IPS-NIHi7 (cell line): ENCODE measurements around the gene GNL2.
"Not testable (repeated sequence)": the region's sequence is repeated elsewhere in the genome, so short reads cannot be mapped to it uniquely, and the experiment has no call there.

Experiments used
- DNase-seq: peaks from one replicate; pipeline ENCODE4 v3.0.0; 2012; ENCODE audit warnings: mixed read lengths; ENCODE audit errors: extremely low spot score

Gene GNL2

GRCh38 chr1:37559957-37560379 lies 35.8 kb downstream of the GNL2 start:
- not testable (repeated sequence) for DNase-seq

- no peak for DNase-seq
Measured at GRCh38 chr1:37559080-37559479, 36.7 kb downstream of the GNL2 start.

GRCh38 chr1:37558411-37558810 lies 37.3 kb downstream of the GNL2 start:
- DNase-seq: no peak

GRCh38 chr1:37557402-37557801 lies 38.3 kb downstream of the GNL2 start:
- no peak for DNase-seq

GRCh38 chr1:37556712-37557196 lies 39.0 kb downstream of the GNL2 start, which contains the start of gene DNALI1:
TSS of gene DNALI1 (plus strand) at chr1:37556940. CDS start at chr1:37556995, 55 bp downstream.
- peak; percentile 99 for DNase-seq

DNA sequence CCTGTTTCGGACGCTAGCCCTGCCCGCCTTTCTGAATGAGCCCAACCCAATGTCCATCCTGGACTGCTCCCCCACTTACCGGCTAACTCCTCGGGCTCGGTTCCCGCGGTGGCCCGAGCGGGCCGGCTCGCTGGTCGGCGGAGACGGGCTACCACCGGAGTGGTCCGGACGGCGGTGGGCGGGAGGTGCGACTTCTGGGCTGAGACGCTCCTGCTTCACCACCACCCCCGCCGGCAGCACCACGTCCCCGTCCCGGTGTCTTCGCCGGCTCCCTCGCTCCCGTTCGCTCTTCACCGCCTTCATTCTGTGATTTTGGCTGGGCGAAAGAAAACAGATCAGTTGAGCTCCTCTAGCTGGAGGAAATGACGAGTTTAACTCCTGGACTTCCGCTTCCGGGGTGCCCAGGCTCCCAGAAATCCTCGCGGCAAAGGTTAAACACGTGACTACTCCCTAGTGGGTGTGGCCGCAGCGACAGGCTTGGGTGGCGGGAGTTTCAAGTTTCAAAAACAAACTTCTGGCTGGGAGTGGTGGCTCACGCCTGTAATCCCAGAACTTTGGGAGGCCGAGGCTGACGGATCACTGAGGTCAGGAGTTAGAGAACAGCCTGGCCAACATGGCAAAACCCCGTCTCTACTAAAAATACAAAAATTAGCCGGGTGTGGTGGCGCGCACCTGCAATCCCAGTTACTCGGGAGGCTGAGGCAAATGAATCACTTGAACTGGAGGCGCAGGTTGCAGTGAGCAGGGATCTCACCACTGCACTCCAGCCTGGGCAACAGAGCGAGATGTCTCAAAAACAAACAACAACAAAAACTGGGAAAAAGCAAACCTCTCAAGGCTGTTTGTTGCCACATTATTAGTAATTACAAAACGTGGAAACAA lies 41.6 kb downstream of the GNL2 start, which contains the start of gene SNIP1:
SNIP1 (minus strand) TSS at position 367 of the 882 bp plus-strand sequence; CDS start at position 303, 64 bp downstream.
- peak; percentile 95 for DNase-seq

DNA sequence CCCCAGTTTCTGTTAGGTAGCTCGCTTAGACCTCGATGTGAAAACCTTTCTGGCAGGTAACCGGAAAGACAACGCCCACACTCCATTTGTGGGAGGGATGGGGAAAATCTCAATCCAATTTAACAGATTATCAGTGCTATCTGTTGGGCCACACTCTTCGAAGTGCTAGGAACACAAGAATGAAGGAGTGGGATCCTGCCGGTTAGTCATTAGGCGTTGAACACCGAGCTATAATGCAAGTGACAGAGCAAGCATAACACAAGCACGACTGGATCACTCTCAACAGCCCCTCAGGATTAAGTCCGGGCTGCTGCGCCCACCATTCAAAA lies 42.2 kb downstream of the GNL2 start:
- no peak for DNase-seq

DNA sequence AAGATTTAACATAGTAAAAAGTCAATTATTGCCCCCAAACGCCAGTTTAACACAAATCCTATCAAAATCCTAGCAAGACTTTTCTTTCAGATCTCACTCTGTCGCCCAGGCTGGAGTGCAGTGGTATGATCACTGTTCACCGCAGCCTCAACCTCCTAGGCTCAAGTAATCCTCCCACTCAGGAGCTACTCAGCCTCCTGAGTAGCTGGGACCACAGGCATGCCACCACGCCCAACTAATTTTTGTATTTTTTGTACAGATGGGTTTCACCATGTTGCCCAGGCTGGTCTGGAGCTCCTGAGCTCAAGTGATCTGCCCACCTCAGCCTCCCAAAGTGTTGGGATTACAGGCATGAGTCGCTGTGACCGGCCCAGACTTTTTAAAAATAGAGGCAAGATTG lies 46.4 kb downstream of the GNL2 start:
- DNase-seq: no peak

DNA sequence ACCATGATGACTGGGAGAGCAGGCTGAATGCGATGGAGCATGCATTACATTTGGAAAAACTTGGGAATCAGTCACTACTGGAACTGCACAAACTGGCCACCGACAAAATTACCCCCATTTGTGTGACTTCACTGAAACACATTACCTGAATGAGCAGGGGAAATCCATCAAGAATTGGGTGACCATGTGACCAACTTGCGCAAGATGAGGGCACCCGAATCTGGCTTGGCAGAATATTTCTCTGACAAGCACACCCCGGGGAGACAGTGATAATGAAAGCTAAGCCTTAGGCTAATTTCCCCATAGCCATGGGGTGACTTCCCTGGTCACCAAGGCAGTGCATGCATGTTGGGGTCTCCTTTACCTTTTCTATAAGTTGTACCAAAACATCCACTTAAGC lies 50.7 kb downstream of the GNL2 start:
- no peak for DNase-seq

GRCh38 chr1:37544530-37544929 lies 51.2 kb downstream of the GNL2 start:
- no peak for DNase-seq

DNA sequence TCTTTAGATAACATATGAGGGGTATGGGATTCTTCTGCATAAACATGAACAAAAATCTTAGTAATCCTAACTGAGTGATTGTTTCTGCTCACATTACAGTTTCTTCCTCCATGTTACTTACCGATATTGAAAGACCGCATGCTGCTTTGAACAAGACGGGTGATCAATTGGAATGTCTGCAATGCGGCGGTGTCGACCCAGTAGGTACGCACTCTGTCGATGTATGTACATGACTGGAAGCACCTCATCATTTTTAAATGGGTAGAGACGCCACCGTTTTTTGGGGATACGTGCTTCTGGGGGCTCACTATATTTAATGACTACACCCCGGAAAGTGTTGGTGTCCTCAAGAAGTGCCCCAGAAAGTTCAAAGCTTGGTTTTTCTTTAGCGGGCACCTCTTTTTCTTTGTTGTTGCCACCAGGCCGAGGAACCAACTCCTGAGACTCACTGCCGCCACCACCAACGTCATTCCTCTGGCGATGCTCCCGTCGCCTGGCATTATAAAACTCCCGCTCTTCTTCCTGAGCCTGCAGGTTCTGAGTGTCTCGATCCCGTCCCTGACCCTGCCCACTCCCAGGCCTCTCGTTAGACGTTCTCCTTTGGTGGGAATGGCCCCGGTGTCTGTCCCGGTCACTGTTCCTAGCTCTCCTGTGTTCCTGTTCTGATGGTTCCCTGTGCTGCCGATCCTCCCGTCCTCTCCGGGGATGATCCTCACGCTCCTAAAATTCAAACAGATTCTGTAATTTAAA lies 55.5 kb downstream of the GNL2 start:
- DNase-seq: no peak

GRCh38 chr1:37539154-37539553 lies 56.6 kb downstream of the GNL2 start:
- not testable (repeated sequence) for DNase-seq

GRCh38 chr1:37537378-37537777 lies 58.4 kb downstream of the GNL2 start:
- no peak for DNase-seq

- no peak for DNase-seq
Measured at GRCh38 chr1:37533317-37534093, 62.2 kb downstream of the GNL2 start.

DNA sequence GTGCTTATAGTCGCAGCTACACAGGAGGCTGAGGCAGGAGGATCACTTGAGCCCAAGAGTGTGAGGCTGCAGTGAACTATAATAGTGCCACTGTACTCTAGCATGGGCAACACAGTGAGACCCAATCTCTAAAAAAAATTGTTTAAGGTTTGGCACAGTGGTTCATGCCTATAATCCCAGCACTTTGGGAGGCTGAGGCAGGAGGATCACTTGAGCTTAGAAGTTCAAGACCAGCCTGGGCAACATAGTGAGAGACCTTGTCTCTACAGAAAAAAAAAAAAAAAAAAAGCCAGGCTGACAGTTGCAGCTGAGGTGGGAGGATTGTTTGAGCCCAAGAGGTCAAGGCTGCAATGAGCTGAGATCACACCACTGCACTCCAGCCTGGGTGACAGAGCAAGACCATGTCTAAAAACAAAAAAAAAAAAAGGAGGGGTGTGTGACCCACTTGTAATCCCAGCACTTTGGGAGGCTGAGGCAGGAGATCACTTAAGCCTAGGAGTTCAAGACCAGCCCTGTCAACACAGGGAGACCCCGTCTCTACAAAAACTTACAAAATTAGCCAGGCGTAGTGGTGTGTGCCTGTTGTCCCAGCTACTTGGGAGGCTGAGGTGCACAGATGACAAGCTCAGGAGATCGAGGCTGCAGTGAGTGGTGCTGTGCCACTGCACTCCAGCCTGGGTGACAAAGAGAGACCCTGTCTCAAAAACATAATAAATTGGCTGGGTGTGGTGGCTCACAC lies 63.1 kb downstream of the GNL2 start:
- DNase-seq: not testable (repeated sequence)

GRCh38 chr1:37529888-37530287 lies 65.8 kb downstream of the GNL2 start:
- DNase-seq: not testable (repeated sequence)

- DNase-seq: no peak
Measured at GRCh38 chr1:37519613-37520012, 76.1 kb downstream of the GNL2 start.

GRCh38 chr1:37518929-37519328 lies 76.8 kb downstream of the GNL2 start:
- not testable (repeated sequence) for DNase-seq

GRCh38 chr1:37518241-37518640 lies 77.5 kb downstream of the GNL2 start:
- DNase-seq: not testable (repeated sequence)

DNA sequence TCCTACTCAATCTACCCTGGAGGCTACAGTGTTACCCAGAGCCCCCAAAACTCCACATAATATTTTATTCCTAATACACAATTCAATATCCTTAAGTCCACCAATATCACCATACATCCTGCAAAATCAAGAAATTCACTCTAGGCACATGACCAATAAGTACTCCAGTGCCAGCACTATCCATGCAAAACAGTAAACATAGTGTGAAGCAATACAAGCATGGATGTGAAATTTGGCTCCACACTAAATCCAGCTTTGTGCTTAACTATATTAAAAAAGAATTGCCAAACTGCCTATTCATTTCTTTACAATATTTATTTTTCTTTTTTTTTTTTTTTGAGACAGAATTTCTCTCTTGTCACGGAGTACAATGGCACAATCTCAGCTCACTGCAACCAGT lies 78.2 kb downstream of the GNL2 start:
- DNase-seq: no peak
